Neuron (in vitro differentiated cells): ENCODE data around the gene RASD2.
"Not testable (repeated sequence)": the region's sequence is repeated elsewhere in the genome, so short reads cannot be mapped to it uniquely, and the experiment has no call there.

Experiments
- H2AFZ ChIP-seq: one replicate; pipeline ENCODE4 v1.6.1; 2013; ENCODE audit warnings: low read depth, mild to moderate bottlenecking, inconsistent platforms, low read length, moderate library complexity
- H3K27me3 ChIP-seq: one replicate; pipeline ENCODE4 v1.6.1; 2013; ENCODE audit warnings: low read length; ENCODE audit not compliant: insufficient read depth
- H3K36me3 ChIP-seq: one replicate; pipeline ENCODE4 v1.6.1; 2013; ENCODE audit warnings: low read length; ENCODE audit not compliant: insufficient read depth
- H3K4me1 ChIP-seq: one replicate; pipeline ENCODE4 v1.6.1; 2013; ENCODE audit warnings: low read length; ENCODE audit not compliant: insufficient read depth
- H3K4me3 ChIP-seq: 2 replicates; pipeline ENCODE4 v1.5.1; 2013; ENCODE audit warnings: mild to moderate bottlenecking, low read length, moderate library complexity
- H3K9me3 ChIP-seq: one replicate; pipeline ENCODE4 v1.6.1; 2013; ENCODE audit warnings: low read length

The RASD2 gene

GRCh38 chr22:35509960-35510359, 30.7 kb upstream of the RASD2 start:
- H3K27me3 ChIP-seq, result peaks cover 7% of the 10 kb centered on the region

GRCh38 chr22:35510481-35510934, 30.1 kb upstream of the RASD2 start:
- H3K9me3 ChIP-seq, result no peaks in the 10 kb centered on the region
- H2AFZ ChIP-seq, result no peak overlapping the region
- H3K36me3 ChIP-seq, result no peaks in the 10 kb centered on the region
- H3K4me1 ChIP-seq, result peaks cover 3% of the 10 kb centered on the region
- peaks cover 7% of the 10 kb centered on the region for H3K27me3 ChIP-seq
- no peak overlapping the region for H3K4me3 ChIP-seq

More at GRCh38 chr22:35509960-35510359, 30.7 kb upstream of the RASD2 start:
- Histone ChIP-seq H3K4me3 (no peak overlapping the region), H2AFZ (no peak overlapping the region), H3K9me3 (no peaks in the 10 kb centered on the region), H3K36me3 (no peaks in the 10 kb centered on the region), H3K4me1 (peaks cover 3% of the 10 kb centered on the region)

- Histone ChIP-seq H2AFZ (no peak overlapping the region), H3K4me1 (peaks cover 3% of the 10 kb centered on the region), H3K36me3 (no peaks in the 10 kb centered on the region), H3K27me3 (peaks cover 7% of the 10 kb centered on the region), H3K4me3 (no peak overlapping the region), H3K9me3 (no peaks in the 10 kb centered on the region)
These were observed 29.7 kb upstream of the RASD2 start for GRCh38 chr22:35510951-35511350.

- Histone ChIP-seq H2AFZ (no peak overlapping the region), H3K4me3 (no peak overlapping the region), H3K27me3 (peaks cover 4% of the 10 kb centered on the region), H3K4me1 (no peaks in the 10 kb centered on the region), H3K9me3 (no peaks in the 10 kb centered on the region), H3K36me3 (no peaks in the 10 kb centered on the region)
These were observed 26.3 kb upstream of the RASD2 start for GRCh38 chr22:35514366-35514765.

GRCh38 chr22:35515952-35516351, 24.7 kb upstream of the RASD2 start:
- not testable (repeated sequence) for H3K36me3 ChIP-seq, H3K4me1 ChIP-seq, H3K9me3 ChIP-seq, H3K4me3 ChIP-seq, H2AFZ ChIP-seq
- H3K27me3 ChIP-seq, result peaks cover 11% of the 10 kb centered on the region

- no peak overlapping the region for H2AFZ ChIP-seq
- H3K27me3 ChIP-seq, result peaks cover 11% of the 10 kb centered on the region
- no peaks in the 10 kb centered on the region for H3K36me3 ChIP-seq
- H3K9me3 ChIP-seq, result no peaks in the 10 kb centered on the region
- no peak overlapping the region for H3K4me3 ChIP-seq
- no peaks in the 10 kb centered on the region for H3K4me1 ChIP-seq
These were observed 23.9 kb upstream of the RASD2 start for GRCh38 chr22:35516723-35517122.

DNA sequence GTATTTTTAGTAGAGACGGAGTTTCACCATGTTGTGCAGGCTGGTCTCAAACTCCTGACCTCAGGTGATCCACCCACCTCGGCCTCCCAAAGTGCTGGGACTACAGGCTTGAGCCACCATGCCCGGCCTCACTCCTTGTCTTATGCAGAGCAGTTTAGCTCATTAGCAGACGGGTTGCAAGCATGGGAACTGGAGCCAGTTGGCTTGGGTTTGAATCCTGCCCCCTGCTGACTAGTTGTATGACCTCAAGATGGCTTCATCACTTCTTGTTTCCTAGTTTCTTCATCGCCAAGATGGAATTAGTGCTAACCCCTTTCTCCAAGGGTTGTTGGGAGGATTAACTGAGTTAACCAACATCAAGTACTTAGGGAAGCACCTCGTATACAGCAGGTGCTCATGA, 23.4 kb upstream of the RASD2 start:
- Histone ChIP-seq H3K9me3 (no peaks in the 10 kb centered on the region), H3K4me3 (no peak overlapping the region), H3K4me1 (no peaks in the 10 kb centered on the region), H3K27me3 (peaks cover 11% of the 10 kb centered on the region), H3K36me3 (no peaks in the 10 kb centered on the region), H2AFZ (no peak overlapping the region)

- Histone ChIP-seq H2AFZ (no peak overlapping the region), H3K27me3 (peaks cover 11% of the 10 kb centered on the region), H3K4me1 (no peaks in the 10 kb centered on the region), H3K36me3 (no peaks in the 10 kb centered on the region), H3K4me3 (no peak overlapping the region), H3K9me3 (no peaks in the 10 kb centered on the region)
These were observed 22.7 kb upstream of the RASD2 start for GRCh38 chr22:35517769-35518530.

DNA sequence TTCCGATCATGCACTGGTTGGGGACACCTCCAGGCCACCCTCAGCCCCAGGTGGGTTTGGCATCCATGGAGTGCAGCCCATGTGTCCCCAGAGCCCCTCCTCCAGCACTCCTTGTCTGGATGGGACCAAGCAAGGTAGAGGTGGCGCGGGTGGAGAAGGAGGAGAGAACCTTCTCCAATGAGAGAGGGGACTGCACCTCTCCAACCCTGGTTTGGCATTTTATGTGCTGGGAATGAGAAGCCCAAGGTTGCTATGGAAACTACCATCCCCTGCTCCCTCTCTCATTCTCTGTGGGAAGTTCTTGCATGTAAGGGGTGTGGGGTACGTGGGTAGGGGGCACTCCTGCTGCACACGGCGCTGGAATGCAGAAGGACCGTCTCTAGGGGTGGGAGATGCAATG, 21.8 kb upstream of the RASD2 start:
- peaks cover 14% of the 10 kb centered on the region for H3K27me3 ChIP-seq
- H3K9me3 ChIP-seq, result no peaks in the 10 kb centered on the region
- H3K36me3 ChIP-seq, result no peaks in the 10 kb centered on the region
- H3K4me3 ChIP-seq, result no peak overlapping the region
- H2AFZ ChIP-seq, result no peak overlapping the region
- no peaks in the 10 kb centered on the region for H3K4me1 ChIP-seq

DNA sequence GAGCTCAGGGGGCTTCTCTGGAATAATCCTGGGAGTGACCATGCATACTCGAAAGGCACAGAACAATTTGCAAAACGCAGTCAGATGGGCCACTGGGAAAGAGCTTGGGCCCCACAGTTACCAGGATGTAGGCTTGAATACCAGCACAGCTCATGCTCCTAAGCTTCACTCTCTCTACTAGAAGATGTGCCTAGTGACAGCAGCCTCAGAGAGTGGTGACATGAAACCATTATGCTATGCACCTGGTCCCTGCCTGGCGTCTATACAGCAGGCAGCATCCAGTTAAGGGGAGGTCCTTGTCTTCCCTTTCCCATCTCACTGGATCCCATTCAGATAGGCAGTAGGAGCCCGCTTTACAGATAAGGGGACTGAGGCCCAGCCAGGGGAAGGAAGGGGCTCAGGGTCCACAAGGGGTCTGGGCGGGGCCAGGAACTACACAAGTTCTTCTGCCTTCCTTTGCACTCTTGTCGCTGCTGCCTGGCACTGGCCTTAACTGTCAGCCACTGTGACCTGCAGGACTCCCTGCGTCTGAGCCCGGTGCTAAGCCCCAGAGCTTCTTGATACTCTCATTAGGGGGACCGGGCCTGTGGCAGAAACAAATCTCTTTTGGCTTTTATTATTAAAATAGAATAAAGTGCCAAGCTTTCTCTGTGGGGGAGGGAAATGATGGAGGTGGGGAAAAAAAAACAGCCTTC, 21.2 kb upstream of the RASD2 start:
- no peak overlapping the region for H3K4me3 ChIP-seq
- no peaks in the 10 kb centered on the region for H3K9me3 ChIP-seq
- no peaks in the 10 kb centered on the region for H3K36me3 ChIP-seq
- H3K27me3 ChIP-seq, result peaks cover 13% of the 10 kb centered on the region
- H3K4me1 ChIP-seq, result no peaks in the 10 kb centered on the region
- H2AFZ ChIP-seq, result no peak overlapping the region

GRCh38 chr22:35521358-35522224, 19.0 kb upstream of the RASD2 start:
- Histone ChIP-seq H2AFZ (no peak overlapping the region), H3K4me3 (no peak overlapping the region), H3K27me3 (peaks cover 13% of the 10 kb centered on the region), H3K4me1 (no peaks in the 10 kb centered on the region), H3K9me3 (no peaks in the 10 kb centered on the region), H3K36me3 (no peaks in the 10 kb centered on the region)

GRCh38 chr22:35522225-35523149, 18.1 kb upstream of the RASD2 start:
- no peaks in the 10 kb centered on the region for H3K4me1 ChIP-seq
- H3K27me3 ChIP-seq, result peaks cover 13% of the 10 kb centered on the region
- H3K9me3 ChIP-seq, result no peaks in the 10 kb centered on the region
- no peak overlapping the region for H2AFZ ChIP-seq
- H3K4me3 ChIP-seq, result no peak overlapping the region
- no peaks in the 10 kb centered on the region for H3K36me3 ChIP-seq
